GM18858 (cell line): Measurements from ENCODE around the gene MOBP.
"Not testable (repeated sequence)": the region's sequence is repeated elsewhere in the genome, so short reads cannot be mapped to it uniquely, and the experiment has no call there.

Experiments used
- ATAC-seq: cut with Tn5 transposase; IDR thresholded peaks from one replicate; pipeline ENCODE4 v1.9.1; 2021; ENCODE audit not compliant: unreplicated experiment

Gene MOBP, protein sequence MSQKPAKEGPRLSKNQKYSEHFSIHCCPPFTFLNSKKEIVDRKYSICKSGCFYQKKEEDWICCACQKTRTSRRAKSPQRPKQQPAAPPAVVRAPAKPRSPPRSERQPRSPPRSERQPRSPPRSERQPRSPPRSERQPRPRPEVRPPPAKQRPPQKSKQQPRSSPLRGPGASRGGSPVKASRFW

DNA sequence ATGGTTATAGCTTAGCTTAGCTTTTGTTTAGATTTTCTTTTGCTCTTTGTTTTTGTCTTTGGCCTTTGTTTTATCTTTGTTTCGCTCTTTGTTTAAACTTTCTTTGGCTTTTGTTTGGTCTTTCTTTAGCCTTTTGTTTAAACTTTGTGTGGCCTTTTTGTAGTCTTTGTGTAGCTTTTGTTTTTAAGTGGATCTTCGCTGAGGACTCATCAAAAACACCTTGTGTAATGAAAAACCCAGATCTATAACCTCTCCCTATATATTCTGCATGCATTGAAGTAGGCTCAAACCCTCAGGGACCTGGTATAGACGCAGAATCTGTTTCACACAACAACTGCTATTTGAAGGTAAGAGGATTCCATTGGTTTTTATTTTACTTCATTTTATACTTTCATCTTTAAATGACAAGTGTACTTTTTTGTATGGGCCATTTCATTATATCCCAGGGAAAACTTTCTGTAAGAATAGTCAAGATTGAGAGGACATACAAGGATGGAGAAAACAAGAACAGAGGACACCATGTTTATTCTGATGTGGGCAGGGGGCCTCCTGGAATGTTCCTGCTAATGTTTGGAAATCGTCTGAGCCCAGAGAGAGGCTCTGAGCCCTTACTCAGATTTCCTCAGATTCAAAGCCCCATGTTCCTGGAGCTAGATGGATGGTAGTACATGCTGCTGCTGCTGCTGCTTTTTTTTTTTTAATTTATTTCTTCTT lies at the start of gene MOBP:
Gene MOBP, plus strand, starts transcription at position 287 of the 714 bp plus-strand sequence. CDS start 34,390 bp downstream, outside the sequence.
- ATAC-seq = no peak

DNA sequence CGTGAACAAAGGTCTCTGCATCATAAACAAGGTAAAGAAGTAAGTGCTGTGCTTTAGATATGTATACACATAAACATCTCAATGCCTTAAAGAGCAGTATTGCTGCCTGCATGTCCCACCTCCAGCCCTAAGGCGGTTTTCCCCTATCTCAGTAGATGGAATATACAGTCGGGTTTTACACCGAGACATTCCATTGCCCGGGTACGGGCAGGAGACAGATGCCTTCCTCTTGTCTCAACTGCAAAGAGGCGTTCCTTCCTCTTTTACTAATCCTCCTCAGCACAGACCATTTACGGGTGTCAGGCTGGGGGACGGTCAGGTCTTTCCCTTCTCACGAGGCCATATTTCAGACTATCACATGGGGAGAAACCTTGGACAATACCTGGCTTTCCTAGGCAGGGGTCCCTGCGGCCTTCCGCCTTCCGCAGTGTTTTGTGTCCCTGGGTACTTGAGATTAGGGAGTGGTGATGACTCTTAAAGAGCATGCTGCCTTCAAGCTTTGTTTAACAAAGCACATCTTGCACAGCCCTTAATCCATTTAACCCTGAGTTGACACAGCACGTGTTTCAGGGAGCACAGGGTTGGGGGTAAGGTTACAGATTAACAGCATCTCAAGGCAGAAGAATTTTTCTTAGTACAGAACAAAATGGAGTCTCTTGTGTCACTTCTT lies 48.8 kb upstream of the MOBP start:
- not testable (repeated sequence) for ATAC-seq

DNA sequence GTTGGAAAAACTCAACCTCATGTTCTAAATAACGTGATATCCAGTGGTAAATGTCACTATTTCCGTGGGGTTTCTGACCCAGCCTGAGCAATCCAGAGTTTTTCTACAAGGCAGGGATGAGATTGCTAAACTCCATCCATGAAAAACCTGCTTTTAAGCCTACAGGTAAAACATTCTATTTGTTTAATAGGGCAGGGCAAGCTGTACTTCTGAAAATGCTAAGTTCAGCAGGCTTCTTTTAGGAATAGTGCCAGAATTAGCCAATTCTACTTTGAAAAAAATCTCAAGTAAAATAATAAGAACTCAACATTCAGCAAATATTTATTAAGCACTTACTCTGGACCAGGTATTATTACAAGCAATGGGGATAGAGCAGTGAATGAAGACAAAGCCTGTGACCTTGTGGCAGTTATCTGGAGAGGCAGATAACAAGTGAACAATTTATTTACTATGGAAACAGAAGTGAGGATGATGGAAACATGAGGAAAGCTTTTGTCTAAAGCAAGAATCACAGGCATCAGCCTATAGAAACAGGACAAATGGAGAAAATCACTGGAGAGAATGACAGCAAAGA lies 47.7 kb upstream of the MOBP start:
- ATAC-seq = no peak

DNA sequence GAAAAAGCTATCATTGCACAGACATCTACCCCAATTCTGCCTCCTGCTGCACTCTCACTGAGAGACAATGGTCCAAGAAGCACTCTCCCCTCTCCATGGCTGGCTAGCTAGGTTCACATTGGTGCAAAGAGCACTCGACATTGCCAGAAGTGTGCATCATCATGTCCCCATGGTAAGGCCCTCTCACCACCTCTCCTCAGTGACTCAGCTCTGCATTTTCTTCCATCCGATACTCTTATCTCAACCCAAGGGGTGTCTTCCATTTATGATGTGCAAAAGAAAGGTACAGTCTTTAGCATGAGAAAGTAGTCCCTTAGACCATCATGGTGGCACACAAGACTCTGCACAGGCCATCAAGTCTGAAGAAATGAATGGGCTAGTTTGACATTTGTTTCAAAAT lies 46.9 kb upstream of the MOBP start:
- no peak for ATAC-seq

DNA sequence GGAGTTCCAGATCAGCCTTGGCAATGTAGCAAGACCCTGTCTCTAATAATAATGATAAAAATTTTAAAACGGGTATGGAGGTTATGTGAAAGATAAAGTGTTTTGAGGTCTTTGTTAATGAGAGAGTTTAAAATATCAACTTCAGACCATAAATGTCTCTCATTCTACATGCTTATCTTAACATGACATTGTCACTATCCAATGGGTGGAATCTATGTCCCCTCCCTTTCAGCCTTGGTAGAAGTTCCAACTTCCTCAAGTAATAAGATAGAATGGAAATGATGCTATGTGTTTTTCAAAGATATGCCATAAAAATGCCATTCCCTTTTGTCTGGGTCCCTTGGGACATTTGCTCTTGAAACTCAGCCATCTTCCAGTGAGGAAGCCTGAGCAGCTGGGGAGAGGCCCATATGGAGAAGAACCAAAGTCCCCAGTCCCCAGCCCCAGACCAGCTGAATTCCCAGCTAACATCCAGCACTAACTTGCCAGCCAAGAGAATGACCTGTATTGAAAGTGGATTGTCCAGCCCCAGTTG lies 44.0 kb upstream of the MOBP start:
- ATAC-seq = no peak

DNA sequence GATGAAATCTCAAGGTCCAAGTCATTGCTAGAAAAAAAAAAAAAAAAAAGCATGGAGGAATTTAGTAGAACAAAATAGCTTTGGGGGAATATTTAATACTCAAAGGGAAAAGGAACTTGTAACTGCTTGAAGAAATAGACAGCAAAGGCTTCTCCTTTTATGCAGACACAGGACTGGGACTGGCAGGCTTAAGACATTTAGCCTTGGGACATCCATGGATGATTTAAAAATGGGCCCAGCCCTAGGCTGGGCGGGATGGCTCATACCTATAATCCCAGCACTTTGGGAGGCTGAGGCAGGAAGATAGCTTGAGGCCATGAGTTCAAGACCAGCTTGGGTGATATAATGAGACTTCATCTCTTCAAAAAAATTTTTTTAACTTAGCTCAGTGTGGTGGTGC lies 41.2 kb upstream of the MOBP start:
- no peak for ATAC-seq

DNA sequence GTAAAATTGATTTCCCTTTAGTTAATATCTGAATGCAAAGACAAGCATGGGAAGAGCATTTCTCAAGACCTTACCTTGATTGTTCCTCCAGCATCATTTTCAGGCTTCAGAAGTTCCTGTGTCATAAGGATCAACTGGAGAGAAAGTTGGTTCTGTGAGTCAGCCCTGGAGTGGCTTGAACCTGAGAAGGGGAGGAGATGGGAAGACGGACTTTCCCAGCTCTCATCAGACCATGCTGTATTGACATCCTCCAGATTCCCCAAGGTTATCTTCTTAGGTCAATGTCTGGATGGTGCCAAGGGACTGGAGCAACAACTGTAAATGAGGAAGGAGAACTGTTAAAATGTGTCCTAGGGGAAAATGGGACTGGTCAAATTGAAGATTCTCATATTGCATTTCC lies 40.0 kb upstream of the MOBP start:
- ATAC-seq = no peak

DNA sequence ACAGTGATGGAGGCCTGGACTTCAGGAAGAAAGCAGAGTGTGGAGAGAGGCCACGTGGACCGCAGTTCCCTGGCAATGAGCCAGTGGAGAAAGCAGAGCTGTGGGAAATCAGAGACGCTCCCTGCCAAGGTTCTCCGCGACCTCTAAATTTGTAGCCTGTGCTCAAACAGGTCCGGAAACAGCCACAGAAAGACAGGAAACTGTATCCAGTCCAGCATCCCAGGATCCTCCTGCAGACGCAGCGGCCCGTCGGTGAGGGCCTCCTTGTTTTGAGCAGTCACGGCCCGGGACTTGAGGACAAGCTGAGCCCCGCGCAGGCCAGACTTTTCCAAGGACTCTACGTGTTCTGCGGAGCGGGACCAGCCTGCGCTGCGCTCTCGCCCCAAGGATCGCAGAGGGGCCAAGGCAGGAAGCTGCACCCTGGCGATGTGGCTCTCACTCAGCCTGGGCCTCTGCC lies 38.7 kb upstream of the MOBP start:
- no peak for ATAC-seq

DNA sequence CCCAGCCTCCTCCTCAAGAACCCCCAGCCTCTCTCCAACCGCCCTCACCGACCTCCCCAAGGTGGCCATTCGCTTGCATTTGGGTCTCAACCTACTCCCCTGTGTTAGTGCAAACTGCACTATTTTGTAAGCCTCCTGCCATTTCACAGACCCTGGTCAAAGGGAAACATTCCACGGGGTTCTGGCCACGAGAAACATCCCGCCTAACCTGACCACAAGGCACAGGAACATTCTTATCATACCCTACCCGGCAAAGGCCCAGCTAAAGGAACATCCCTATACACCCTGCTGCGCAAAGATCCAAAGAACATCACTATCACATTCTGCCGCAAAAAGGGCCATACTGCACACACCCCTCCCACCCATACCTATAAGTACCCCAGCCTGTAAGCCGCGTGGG lies 38.0 kb upstream of the MOBP start:
- ATAC-seq = no peak

DNA sequence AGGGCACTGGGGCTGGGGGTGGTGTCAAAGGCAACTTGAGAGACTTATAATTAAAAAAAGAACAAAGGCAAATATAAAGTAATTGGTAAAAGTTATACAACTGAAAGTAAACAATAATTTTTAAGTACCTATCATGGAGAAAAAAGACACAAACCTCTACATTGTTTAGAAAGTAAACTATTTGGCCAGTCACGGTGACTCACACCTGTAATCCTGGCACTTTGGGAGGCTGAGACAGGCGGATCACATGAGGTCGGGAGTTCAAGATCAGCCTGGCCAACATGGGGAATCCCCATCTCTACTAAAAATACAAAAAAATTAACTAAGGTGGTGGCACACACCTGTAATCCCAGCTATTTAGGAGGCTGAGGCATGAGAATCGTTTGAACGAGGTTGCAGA lies 35.1 kb upstream of the MOBP start:
- ATAC-seq = no peak

DNA sequence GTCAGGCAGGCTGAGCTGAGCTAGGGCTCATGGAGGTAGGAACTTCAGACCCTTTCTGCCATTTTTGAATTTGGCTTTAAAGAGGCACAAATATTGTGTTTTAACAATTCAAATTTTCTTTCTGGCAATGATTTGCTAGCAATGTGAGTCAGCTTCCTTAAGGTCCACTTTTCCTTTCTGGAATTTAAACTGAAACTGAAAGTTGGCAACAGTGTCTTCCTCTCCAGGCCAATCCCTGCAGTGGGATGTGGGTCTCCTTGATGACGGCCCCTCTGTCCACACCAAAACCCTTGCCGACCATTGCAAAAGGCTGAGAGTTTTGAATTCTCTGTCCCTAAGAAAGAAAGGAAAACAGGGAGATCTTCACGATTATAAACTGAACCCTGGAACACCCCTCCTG lies 33.8 kb upstream of the MOBP start:
- no peak for ATAC-seq

DNA sequence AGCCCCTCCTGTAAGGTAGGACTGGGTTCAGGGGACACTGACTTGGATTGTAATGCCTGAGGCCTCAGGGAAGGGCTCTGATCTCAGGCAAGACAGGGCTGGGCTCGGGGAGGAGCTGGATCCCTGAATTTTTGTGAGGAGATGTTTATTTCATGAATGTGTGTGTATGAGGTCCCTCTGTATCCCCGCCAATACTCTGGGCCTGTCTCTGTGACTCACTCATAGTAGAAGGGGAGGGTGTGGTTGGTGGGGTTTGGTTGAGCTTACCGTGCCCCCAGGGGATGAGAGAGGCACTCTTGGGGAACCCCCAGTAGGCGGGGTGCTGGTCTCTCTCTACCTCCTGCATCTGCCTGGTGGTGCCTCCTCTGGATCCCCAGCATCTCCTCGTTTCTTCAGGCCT lies 32.9 kb upstream of the MOBP start:
- no peak for ATAC-seq

DNA sequence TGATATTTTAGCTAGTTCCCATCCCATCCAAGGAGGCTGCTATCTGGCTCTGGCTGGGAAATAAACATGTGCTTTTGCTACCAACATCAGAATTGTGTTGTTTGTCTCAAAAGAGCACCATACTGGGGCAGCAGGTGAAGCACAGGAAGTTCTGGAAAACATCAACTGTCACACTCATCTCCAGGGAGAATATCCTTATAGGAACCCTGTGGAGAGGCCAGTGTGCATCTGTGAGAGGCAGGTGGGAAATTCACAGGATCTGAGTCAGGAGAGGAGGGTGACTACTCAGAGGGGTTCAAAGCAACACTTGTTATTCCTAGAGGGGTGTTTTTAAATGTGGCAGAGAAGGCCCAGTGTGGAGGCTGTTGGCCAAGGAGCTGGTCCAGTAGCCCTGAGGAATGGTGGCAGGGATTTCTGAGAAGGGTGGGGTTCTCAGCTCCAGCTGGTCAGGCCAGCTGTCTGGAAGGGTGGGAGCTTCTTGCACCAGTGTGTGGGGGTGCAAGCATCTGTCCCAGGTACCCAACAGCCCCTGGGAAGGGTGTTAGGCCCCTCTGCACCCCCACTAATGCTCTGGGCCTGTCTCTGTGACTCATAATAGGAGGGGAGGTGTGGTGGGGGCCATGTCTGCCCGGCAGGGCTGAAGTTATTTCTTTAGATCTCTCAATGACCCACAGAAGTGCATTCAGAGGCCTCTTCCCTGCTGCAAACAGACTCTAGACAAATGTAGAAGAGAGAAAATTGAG lies 32.3 kb upstream of the MOBP start:
- ATAC-seq = no peak

DNA sequence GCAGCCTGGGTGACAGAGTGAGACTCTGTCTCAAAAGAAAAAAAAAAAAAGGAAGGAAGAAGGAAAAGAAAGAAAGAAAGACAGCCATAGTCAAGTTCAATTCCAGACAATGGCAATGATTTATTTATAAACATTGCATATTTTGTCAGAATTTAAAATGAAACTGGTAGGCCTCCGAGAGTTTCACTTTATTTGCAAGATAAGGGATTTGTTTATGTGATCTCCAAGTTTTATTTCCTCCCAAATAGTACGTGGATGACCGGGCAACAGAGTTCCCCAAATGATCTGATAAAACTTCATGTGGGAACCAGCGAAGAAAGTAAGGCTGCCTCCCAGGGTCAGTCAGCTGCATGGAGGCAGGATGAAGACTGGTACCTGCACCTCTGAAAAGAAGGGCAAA lies 28.6 kb upstream of the MOBP start:
- ATAC-seq = no peak

DNA sequence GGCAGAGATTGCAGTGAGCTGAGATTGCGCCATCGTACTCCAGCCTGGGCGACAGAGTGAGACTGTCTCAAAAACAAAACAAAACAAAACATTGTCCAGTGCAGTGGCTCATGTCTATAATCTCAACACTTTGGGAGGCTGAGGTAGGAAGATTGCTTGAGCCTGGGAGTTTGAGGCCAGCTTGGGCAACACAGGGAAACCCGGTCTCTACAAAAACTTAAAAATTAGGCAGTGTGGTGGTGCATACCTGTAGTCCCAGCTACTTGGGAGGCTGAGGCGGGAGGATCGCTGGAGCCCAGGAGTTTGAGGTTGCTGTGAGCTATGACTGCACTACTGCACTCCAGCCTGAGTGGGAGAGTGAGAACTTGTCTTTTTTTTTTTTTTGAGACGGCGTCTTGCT lies 27.2 kb upstream of the MOBP start:
- no peak for ATAC-seq

DNA sequence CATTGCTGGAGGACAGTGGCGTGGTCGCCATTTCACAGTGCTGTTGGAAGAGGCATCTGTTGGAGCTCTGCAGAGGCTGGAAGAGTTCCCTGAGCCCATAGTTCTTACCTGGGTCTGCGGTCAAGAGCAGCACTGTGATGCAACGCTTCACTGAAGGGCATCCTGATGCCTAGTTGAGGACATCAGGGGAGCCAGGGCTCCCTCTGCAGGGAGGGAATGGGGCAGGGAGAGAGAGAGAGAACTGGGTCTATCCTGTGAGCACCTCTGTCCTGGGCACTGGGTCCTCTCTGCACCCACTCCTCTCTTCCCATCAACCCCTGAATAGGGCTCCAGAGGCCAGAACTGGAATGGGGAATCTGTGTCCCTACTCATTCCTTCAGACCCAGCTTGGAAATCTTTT lies 23.9 kb upstream of the MOBP start:
- no peak for ATAC-seq

DNA sequence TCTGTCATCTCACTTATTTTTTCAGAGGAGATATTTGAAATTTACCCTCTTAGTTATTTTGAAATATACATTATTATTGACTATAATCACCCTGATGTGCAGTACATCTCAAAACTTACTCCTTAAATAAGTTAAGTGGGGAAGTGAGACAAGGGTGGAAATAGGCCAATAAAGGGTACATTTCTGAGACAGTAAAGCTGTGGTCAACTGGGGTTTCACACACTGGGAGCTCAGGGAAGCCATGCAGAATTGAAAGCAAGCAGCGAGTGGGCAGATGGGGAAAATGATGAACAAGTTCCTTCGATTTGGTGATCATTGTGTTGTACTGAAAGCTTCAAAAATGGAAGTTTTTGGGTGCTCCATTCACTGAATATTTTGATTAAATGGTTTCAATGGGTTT lies 21.6 kb upstream of the MOBP start:
- no peak for ATAC-seq

DNA sequence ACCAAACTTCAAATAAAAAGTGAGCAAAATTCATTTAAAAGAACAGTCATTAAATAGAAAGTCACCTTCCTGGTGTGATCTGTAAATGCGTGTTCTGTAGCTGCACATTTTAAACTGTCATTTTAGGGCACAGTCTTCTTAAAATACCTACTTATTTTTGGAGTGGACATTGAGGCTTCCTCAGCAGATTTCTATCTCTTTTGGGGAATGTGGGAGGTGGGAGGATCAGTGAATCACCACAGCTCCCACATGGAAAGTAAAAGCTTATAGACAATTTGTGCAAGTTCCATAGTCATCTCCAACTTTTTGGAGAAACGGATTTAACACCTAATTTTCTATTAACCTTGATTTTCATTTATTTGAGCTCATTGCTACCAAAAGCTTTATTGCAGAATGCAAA lies 21.0 kb upstream of the MOBP start:
- ATAC-seq = no peak

DNA sequence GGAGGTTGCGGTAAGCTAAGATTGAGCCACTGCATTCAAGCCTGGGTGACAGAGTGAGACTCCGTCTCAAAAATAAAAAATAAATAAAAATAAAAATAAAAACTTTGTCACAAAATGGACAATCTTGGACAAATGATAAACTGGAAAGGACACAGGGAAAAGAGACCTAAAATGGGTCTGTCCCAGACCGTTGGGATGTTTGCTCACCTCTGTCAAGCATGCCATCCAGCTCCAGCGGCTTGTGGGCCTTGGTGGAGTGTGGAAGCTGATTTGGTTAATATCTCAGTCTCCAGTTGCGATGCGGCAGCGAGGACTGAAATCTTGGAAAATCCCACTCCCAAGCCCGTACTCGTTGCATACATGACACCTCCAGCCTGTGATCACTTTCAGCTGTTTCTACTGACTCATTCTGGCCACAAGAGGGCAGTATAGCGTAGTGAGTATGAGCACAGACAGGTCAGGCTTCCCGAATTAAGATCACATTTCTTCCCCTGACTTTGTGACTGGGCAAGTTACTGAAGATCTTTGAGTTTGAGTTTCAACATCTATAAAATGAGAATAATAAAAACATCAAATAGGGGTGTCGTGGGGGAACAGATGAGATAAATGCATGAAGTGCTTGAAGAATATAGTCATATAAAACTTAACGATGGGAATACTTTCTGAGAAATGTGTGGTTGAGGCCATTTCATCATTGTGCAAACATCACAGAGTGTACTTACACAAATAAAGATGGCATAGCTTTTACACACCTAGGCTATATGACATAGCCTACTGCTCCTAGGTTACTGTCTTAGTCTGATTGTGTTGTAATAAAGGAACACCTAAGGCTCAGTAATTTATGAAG lies 19.6 kb upstream of the MOBP start:
- ATAC-seq = peak; percentile 84
